ENCODE data around the gene CPSF7. TPM values are rescaled to one million over a fixed set of nuclear protein-coding genes. Genes with fewer than 3 reads are reported as not detected.

Gene CPSF7
- total RNA-seq, 1 donor from 2014 or later = 80.0 TPM

- no peak overlapping the region for H3K4me3 Mint-ChIP-seq (ENCODE audit: unreplicated experiment)
- no peak for TF ChIP-seq CTCF (IDR thresholded peaks at IDR 0.05)
- peaks cover 6% of the 10 kb centered on the region for H3K36me3 Mint-ChIP-seq (ENCODE audit: unreplicated experiment)
- no peaks in the 10 kb centered on the region for H3K27me3 Mint-ChIP-seq (ENCODE audit: unreplicated experiment)
- H3K27ac Mint-ChIP-seq (ENCODE audit: unreplicated experiment) = peak overlapping the region; percentile 91
- no peak for DNase-seq (ENCODE audit: extremely low spot score, unreplicated experiment)
- no peaks in the 10 kb centered on the region for H3K9me3 Mint-ChIP-seq (ENCODE audit: unreplicated experiment)
- peaks cover 22% of the 10 kb centered on the region for H3K4me1 Mint-ChIP-seq (ENCODE audit: unreplicated experiment)
These were observed 51.0 kb downstream of the CPSF7 start for GRCh38 chr11:61378713-61379313.

- TF ChIP-seq CTCF (IDR thresholded peaks at IDR 0.05) = no peak
- H3K27ac Mint-ChIP-seq (ENCODE audit: unreplicated experiment) = peak overlapping the region; percentile 91
- H3K9me3 Mint-ChIP-seq (ENCODE audit: unreplicated experiment) = no peaks in the 10 kb centered on the region
- DNase-seq (ENCODE audit: extremely low spot score, unreplicated experiment) = no peak
- no peak overlapping the region for H3K4me3 Mint-ChIP-seq (ENCODE audit: unreplicated experiment)
- H3K36me3 Mint-ChIP-seq (ENCODE audit: unreplicated experiment) = peaks cover 7% of the 10 kb centered on the region
- no peaks in the 10 kb centered on the region for H3K27me3 Mint-ChIP-seq (ENCODE audit: unreplicated experiment)
- H3K4me1 Mint-ChIP-seq (ENCODE audit: unreplicated experiment) = peaks cover 22% of the 10 kb centered on the region
These were observed 52.2 kb downstream of the CPSF7 start for GRCh38 chr11:61377461-61378160.

DNA sequence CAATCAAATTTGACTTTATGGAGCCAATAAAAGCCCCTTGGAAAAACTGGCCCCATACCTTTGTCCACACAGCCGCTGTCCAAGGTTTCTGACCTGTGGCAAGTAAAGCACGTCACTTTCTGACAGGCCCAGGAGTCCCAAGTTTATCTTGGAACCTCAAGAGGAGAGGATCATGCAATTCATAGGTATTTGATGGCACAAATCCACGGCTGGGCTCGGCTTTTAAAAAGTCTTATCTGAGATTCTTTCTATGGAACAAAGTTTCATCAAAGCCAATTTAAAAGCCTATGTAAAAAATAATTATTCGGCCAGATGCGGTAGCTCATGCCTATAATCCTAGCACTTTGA, 54.0 kb downstream of the CPSF7 start:
- TF ChIP-seq CTCF (IDR thresholded peaks at IDR 0.05) = no peak
- Mint-ChIP-seq H3K4me1 (ENCODE audit: unreplicated experiment) (peaks cover 22% of the 10 kb centered on the region), H3K4me3 (ENCODE audit: unreplicated experiment) (no peak overlapping the region), H3K9me3 (ENCODE audit: unreplicated experiment) (no peaks in the 10 kb centered on the region), H3K27ac (ENCODE audit: unreplicated experiment) (no peak overlapping the region), H3K36me3 (ENCODE audit: unreplicated experiment) (peaks cover 11% of the 10 kb centered on the region), H3K27me3 (ENCODE audit: unreplicated experiment) (no peaks in the 10 kb centered on the region)
- no peak for DNase-seq (ENCODE audit: extremely low spot score, unreplicated experiment)

DNA sequence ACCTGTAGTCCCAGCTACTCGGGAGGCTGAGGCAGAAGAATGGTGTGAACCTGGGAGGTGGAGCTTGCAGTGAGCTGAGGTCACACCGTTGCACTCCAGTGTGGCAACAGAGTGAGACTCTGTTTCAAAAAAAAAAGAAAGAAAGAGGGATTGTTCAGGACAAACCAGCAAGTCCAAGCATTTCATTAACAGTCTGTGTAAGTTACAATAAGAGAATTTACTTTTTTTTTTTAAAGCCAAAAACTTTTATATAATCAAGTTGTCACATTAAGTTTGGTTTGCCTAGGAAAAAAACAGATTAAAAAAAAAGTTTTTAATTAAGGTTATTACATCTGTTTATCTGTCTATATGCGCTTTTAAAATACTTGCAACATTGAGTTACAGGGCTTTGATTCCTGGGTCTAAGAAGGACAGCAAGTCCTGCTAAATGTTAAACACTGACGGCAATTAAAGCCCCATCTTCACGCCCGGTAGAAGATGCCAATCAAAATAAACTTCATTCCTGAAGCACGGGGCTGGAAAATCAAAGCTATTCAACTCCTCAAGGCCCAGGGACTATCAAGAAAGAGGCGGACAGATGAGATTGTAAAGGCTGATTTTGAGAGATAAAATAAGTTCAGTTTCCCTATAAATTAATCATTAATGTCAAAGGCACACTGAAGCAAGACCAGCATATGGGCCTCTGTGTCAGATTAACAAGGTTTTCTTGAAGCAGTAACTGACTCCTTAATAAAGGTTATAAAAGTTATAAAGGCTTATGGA, 56.9 kb downstream of the CPSF7 start:
- Mint-ChIP-seq H3K27me3 (ENCODE audit: unreplicated experiment) (no peaks in the 10 kb centered on the region), H3K36me3 (ENCODE audit: unreplicated experiment) (peaks cover 28% of the 10 kb centered on the region), H3K27ac (ENCODE audit: unreplicated experiment) (no peak overlapping the region), H3K4me1 (ENCODE audit: unreplicated experiment) (peaks cover 2% of the 10 kb centered on the region), H3K9me3 (ENCODE audit: unreplicated experiment) (no peaks in the 10 kb centered on the region), H3K4me3 (ENCODE audit: unreplicated experiment) (no peak overlapping the region)
- no peak for DNase-seq (ENCODE audit: extremely low spot score, unreplicated experiment)
- no peak for TF ChIP-seq CTCF (IDR thresholded peaks at IDR 0.05)

Measured in osteocyte (in vitro differentiated cells).